Stimulated activated CD4-positive, alpha-beta T cell treated with anti-CD3 and anti-CD28 coated beads, Interleukin-4, amount 100 ng/mL, for 4 hours (primary cell): ENCODE results near the gene AMHR2.
"Not testable (repeated sequence)": the region's sequence is repeated elsewhere in the genome, so short reads cannot be mapped to it uniquely, and the experiment has no call there.

Experiments used
- DNase-seq, 2 experiments: peaks; one replicate each; pipeline ENCODE4 v3.0.0-alpha.2; 2020

AMHR2 gene

GRCh38 chr12:53423597-53423996 lies at the start of gene AMHR2:
Gene AMHR2 (plus strand): TSS chr12:53423855. CDS start chr12:53423935, 80 bp downstream.
- DNase-seq, result no peak

DNA sequence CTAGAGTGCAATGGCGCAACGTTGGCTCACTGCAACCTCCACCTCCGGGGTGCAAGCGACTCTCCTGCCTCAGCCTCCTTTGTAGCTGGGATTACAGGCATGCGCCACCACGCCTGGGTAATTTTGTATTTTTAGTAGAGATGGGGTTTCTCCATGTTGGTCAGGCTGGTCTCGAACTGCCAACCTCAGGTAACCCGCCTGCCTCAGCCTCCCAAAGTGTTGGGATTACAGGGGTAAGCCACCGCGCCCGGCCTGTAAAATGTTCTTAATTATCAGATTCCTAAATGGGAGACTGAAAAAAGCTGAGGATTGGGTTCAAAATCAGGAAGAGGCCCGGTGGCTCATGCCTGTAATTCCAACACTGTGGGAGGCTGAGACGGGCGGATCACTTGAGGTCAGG lies 49.4 kb upstream of the AMHR2 start:
- DNase-seq, result not testable (repeated sequence)

GRCh38 chr12:53376747-53377146 lies 46.9 kb upstream of the AMHR2 start:
- no peak for DNase-seq

- no peak for DNase-seq
Observed at GRCh38 chr12:53378222-53378621, 45.4 kb upstream of the AMHR2 start.

GRCh38 chr12:53378724-53379388 lies 44.8 kb upstream of the AMHR2 start:
- no peak for DNase-seq

GRCh38 chr12:53379389-53380103 lies 44.1 kb upstream of the AMHR2 start:
- peak; percentile 78 to 99 for DNase-seq

DNA sequence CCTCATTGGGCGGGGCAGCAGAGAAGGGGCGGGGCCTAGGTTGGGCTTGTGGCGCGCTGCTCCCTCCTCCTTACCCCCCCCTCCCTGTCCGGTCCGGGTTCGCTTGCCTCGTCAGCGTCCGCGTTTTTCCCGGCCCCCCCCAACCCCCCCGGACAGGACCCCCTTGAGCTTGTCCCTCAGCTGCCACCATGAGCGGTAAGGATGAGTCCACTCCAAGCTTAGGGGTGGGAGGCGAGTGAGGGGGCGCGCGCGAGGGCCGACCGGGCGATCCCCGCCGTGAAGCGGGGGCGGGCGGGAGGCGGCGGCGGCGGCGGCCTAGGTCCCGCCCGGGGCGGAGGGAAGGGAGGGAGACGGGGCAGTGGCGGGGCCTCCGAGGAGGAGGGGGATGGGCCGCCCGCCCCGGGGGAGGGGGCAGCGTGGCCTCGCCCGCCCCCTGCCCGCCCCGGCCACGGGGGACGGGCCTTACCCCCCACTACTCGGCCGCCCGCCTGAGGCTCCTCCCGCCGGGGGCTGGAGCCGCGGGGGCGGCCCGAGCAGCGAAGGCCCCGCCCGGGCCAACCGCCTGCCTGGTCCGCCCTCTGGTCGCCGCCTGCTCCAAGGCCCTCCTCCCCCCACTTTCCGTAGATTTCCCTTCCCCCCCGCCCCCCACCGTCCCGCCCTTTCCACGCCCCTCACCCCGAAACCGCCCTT lies 43.4 kb upstream of the AMHR2 start, which contains the start of gene SP1:
Gene SP1, plus strand, starts transcription at position 73 of the 690 bp plus-strand sequence. Its CDS starts 116 bp downstream, at position 189.
- peak; percentile 84 to 97 for DNase-seq

GRCh38 chr12:53380794-53381730 lies 42.6 kb upstream of the AMHR2 start:
- no peak for DNase-seq

DNA sequence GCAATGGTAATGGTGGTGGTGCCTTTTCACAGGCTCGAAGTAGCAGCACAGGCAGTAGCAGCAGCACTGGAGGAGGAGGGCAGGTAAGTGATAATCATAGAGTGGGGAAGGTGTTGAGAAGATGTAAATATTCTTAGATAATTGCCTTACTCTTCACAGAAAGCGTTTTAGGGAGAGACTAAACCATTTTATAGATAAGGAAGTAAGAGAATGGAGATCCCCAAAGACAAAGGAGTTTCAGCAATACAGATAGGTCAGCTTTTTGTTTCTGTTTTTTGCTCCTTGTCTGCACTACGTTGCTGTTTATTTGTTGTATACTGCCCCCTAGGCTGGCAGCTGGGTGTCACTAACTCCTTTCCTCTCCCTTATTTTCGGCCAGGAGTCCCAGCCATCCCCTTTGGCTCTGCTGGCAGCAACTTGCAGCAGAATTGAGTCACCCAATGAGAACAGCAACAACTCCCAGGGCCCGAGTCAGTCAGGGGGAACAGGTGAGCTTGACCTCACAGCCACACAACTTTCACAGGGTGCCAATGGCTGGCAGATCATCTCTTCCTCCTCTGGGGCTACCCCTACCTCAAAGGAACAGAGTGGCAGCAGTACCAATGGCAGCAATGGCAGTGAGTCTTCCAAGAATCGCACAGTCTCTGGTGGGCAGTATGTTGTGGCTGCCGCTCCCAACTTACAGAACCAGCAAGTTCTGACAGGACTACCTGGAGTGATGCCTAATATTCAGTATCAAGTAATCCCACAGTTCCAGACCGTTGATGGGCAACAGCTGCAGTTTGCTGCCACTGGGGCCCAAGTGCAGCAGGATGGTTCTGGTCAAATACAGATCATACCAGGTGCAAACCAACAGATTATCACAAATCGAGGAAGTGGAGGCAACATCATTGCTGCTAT lies 41.7 kb upstream of the AMHR2 start:
- DNase-seq, result peak; percentile 10 to 16

GRCh38 chr12:53383258-53383657 lies 40.4 kb upstream of the AMHR2 start:
- DNase-seq, result no peak

DNA sequence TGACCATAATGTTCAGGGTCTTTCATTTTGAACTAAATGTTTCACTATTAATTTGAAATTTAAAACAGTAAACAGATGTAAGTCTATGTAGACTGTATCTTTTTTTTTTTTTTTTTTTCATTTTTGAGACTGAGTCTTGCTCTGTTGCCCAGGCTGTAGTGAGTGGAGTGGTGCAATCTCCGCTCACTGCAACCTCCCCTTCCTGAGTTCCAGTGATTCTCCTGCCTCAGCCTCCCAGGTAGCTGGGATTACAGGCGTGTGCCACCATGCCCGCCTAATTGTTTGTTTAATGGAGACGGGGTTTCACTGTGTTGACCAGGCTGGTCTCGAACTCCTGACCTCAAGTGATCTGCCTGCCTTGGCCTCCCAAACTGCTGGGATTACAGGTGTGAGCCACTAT lies 37.3 kb upstream of the AMHR2 start:
- DNase-seq, result not testable (repeated sequence)

GRCh38 chr12:53388932-53389331 lies 34.7 kb upstream of the AMHR2 start:
- no peak for DNase-seq

DNA sequence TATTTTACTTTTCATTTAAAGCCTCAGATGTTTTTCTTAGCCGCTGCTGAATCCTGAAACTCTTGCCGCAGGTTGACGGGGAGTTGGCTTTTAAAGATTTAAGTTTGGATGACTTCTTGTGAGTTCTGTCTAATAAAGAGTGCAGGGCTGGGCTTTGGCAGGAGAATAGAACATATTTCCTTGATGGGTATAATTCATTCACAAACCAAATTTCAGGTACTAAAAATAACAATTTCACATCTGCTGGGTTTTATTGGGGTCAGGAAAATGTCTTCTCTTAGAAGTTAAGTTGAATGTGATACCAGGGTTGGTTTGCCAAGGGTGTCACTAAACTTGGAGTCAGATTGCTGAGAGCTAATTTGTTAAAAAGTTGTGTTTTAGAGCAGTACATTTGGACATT lies 34.0 kb upstream of the AMHR2 start:
- DNase-seq, result no peak

DNA sequence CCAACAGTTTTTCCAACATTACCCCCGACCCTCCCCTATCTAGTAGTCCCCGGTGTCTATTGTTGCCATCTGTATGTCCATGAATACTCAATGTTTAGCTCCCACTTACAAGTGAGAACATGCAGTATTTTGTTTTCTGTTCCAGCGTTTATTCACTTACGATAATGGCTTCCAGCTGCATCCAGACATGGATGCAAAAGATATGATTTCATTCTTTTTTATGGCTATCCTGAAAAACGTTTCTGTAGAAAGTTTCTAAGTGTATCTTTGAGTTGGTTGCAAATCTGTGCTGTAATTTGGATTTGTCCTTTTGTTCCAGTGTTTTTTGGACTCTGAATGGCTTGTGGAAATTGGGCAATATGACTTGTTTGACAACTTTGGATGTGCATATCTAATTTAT lies 31.9 kb upstream of the AMHR2 start:
- no peak for DNase-seq

DNA sequence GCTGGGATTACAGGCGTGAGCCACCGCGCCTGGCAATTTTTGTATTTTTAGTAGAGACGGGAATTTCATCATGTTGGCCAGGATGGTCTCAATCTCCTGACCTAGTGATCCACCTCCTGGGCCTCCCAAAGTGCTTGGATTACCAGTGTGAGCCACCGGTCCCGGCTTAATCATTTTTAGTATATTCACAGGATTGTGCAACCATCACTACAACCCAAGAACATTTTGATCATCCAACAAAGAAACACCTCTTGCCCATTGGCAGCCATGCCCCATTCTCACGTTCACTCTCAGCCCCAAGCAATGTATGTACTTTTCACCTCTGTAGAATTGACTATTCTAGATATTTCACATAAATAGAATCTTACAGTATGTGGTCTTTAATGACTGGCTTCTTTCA lies 23.8 kb upstream of the AMHR2 start:
- DNase-seq, result no peak

DNA sequence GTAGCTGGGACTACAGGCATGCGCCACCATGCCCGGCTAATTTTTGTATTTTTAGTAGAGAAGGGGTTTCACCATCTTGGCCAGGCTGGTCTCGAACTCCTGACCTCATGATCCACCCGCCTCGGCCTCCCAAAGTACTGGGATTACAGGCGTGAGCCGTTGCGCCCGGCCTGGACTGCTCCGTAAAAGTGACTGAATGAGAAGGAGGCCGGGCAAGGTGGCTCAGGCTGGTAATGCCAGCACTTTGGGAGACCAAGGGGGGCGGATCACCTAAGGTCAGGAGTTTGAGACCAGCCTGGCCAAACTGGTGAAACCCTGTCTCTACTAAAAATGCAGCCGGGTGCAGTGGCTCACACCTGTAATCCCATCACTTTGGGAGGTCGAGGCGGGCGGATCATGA lies 21.3 kb upstream of the AMHR2 start:
- not testable (repeated sequence) for DNase-seq

GRCh38 chr12:53402871-53403270 lies 20.8 kb upstream of the AMHR2 start:
- DNase-seq, result no peak

GRCh38 chr12:53410951-53411350 lies 12.7 kb upstream of the AMHR2 start:
- DNase-seq, result no peak

DNA sequence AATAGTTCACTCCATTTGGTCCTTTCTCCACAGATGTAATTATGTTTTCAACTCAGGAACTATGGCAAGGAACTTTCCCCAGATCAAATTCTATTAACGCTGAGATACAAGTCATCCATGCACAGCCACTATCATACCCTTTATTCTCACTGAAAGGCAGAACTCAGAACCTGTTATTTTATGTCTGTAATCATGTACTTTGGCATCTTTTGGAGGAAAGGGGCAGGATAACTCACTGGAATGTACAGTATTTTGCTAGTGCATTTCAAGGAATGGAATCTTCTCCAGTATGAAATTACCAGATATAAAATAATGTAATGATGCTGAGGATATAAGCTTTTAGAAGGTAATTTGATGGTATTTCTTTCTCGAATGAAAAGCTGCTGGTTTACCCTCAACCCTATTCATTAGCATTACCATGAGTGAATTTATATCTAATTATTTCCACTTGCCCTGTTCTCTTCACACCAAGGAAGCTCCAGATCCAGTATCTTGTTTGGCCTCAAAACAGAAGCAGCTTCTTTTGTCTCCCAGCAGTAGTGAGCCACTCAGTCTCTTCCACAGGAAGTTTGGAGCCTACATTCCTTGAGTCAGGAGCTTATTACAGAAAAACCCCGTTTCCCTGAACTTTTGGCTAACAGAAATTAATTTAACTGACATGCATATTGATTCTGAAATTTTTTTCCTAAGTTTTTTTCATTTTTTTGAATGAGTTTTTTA lies 10.0 kb upstream of the AMHR2 start:
- no peak for DNase-seq

- no peak for DNase-seq
Observed at GRCh38 chr12:53414756-53415417, 8.8 kb upstream of the AMHR2 start.
